Esophagus squamous epithelium (tissue), 5 donors: ENCODE data around the gene ADRM1. TPM values are rescaled to one million over a fixed set of nuclear protein-coding genes. Genes with fewer than 3 reads are reported as not detected.

Experiments
- DNase-seq: peaks from one replicate; lab custom pipeline; 2025; lab: John Stamatoyannopoulos, UW
- H3K27ac ChIP-seq, 4 donors: fragments of 200-600 bp; sonication (generic); one replicate each; pipeline ENCODE4 v1.5.1; 2016 to 2019; ENCODE audit warnings: mild to moderate bottlenecking in 1 of 4
- H3K27me3 ChIP-seq, 4 donors: fragments of 200-600 bp; sonication (generic); 1 replicate in 3 of 4; 2 replicates in 1 of 4; pipeline versions ENCODE4 v1.5.1 to v1.6.0; 2017 to 2021; ENCODE audit warnings: antibody characterized with exemption in 1 of 4
- H3K36me3 ChIP-seq, 3 donors: fragments of 200-600 bp; sonication (generic); one replicate each; pipeline ENCODE4 v1.5.1; 2016 to 2019
- H3K4me1 ChIP-seq, 3 donors: fragments of 200-600 bp; sonication (generic); one replicate each; pipeline ENCODE4 v1.5.1; 2017 to 2019
- H3K4me3 ChIP-seq, 4 donors: fragments of 200-600 bp; sonication (generic); 1 replicate in 3 of 4; 2 replicates in 1 of 4; pipeline ENCODE4 v1.5.1; 2016 to 2019; ENCODE audit warnings: mild to moderate bottlenecking in 2 of 4, moderate library complexity in 1 of 4
- H3K9me3 ChIP-seq, 3 donors: fragments of 200-600 bp; sonication (generic); one replicate each; pipeline ENCODE4 v1.5.1; 2016 to 2019
- CTCF ChIP-seq, 6 experiments: fragments of 450-650 bp in 4 of 6; fragments of 200-600 bp in 2 of 6; sonication (generic) in 2 of 6; IDR thresholded peaks; one replicate each; pipeline ENCODE4 v1.5.1; 2016 to 2019; ENCODE audit warnings: antibody characterized with exemption in 6 of 6, mild to moderate bottlenecking in 4 of 6, moderate library complexity in 4 of 6
- POLR2A ChIP-seq, 4 donors: fragments of 450-650 bp; IDR thresholded peaks; one replicate each; pipeline ENCODE4 v1.6.1; 2017; ENCODE audit warnings: antibody characterized with exemption in 4 of 4, mild to moderate bottlenecking in 4 of 4, moderate library complexity in 3 of 4
- WGBS, 2 donors: methylation state at CpG; one replicate each; pipeline ENCODE4 v1.1.5; 2018; 5-methylcytosine and 5-hydroxymethylcytosine counted together
- intact Hi-C: fragments of 100-400 bp; cut with DNase I; formaldehyde crosslinking; loops from one replicate; pipeline ENCODE4 v1.15.0; 2022
- total RNA-seq, 4 donors: library from RNA; depleted of rRNA; stranded (reverse); fragments of >200 nt; gene quantifications; one replicate each; pipeline ENCODE4 v1.1.0, GENCODE V29; 2016
- donor health status: DM: yes; HTN: yes; CAD: no.

The ADRM1 gene
- total RNA-seq, 4 donors from 2014 or later = 126 to 173 (median 133) TPM

- intact Hi-C loops = no loop called here
- Histone ChIP-seq H3K4me3 (no peak overlapping the region), H3K27ac (peak overlapping the region in 1 of 4 donors; percentile 32), H3K9me3 (no peaks in the 10 kb centered on the region), H3K27me3 (no peaks in the 10 kb centered on the region), H3K36me3 (peaks cover 22 to 95% (median 43%) of the 10 kb centered on the region in 3 donors), H3K4me1 (peaks cover 0 to 20% (median 3%) of the 10 kb centered on the region in 3 donors)
- DNase-seq = no peak
- WGBS, 2 donors = 70 to 72% methylated on average over 10 to 14 of the region's 20 CpGs
- TF ChIP-seq POLR2A (IDR thresholded peaks at IDR 0.05) (no peak), CTCF (IDR thresholded peaks at IDR 0.05) (no peak)
Observed at GRCh38 chr20:62258499-62259293, 44.1 kb upstream of the ADRM1 start.

- H3K27ac ChIP-seq = peak overlapping the region in 1 of 4 donors; percentile 32
- no peak overlapping the region for H3K4me3 ChIP-seq
- no peak for TF ChIP-seq CTCF (IDR thresholded peaks at IDR 0.05)
- no peak for TF ChIP-seq POLR2A (IDR thresholded peaks at IDR 0.05)
- no peaks in the 10 kb centered on the region for H3K27me3 ChIP-seq
- DNase-seq = no peak
- intact Hi-C loops = no loop called here
- peaks cover 22 to 98% (median 47%) of the 10 kb centered on the region in 3 donors for H3K36me3 ChIP-seq
- H3K9me3 ChIP-seq = no peaks in the 10 kb centered on the region
- peaks cover 0 to 15% (median 3%) of the 10 kb centered on the region in 3 donors for H3K4me1 ChIP-seq
- 94% methylated on average over 6 of the region's 8 CpGs; no CpG with 5 or more reads in 1 of the 2 donors for WGBS, 2 donors
Observed at GRCh38 chr20:62259294-62259565, 43.6 kb upstream of the ADRM1 start.

- 84 to 92% methylated on average over 6 to 7 of the region's 10 CpGs for WGBS, 2 donors
- Histone ChIP-seq H3K9me3 (no peaks in the 10 kb centered on the region), H3K36me3 (peaks cover 22 to 100% (median 46%) of the 10 kb centered on the region in 3 donors), H3K27me3 (no peaks in the 10 kb centered on the region), H3K27ac (no peak overlapping the region), H3K4me3 (no peak overlapping the region), H3K4me1 (peaks cover 0 to 20% (median 6%) of the 10 kb centered on the region in 3 donors)
- TF ChIP-seq CTCF (IDR thresholded peaks at IDR 0.05) (no peak), POLR2A (IDR thresholded peaks at IDR 0.05) (no peak)
- intact Hi-C loops = no loop called here
- no peak for DNase-seq
Observed at GRCh38 chr20:62262064-62262463, 40.7 kb upstream of the ADRM1 start.

GRCh38 chr20:62263396-62263795 lies 39.4 kb upstream of the ADRM1 start:
- Histone ChIP-seq H3K4me1 (peaks cover 0 to 26% (median 6%) of the 10 kb centered on the region in 3 donors), H3K4me3 (no peak overlapping the region), H3K27ac (no peak overlapping the region), H3K27me3 (no peaks in the 10 kb centered on the region), H3K9me3 (no peaks in the 10 kb centered on the region), H3K36me3 (peaks cover 22 to 97% (median 40%) of the 10 kb centered on the region in 3 donors)
- no peak for TF ChIP-seq POLR2A (IDR thresholded peaks at IDR 0.05)
- TF ChIP-seq CTCF (IDR thresholded peaks at IDR 0.05) = no peak
- 92 to 93% methylated on average over 10 to 14 of the region's 14 CpGs for WGBS, 2 donors
- DNase-seq = no peak
- intact Hi-C loops = no loop called here

DNA sequence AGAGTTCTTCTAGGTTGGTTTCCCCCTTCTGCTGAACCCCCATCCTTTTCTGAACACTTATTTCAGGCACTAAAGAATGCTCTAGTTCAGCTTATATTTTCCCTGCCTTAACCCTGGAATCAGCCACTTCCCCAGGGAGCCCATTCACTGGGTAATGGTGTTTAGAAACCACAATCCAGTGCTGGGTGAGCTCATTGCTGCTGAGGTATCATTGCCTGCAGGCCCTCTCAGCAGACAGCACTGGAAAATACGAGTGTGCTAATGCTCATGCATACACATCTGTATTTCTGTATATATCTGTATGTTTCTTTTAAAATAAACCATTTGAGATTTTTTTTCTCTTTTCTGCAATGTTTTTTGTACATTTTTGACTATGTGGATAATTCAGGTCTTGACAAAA lies 37.4 kb upstream of the ADRM1 start:
- intact Hi-C loops = no loop called here
- peaks cover 13 to 96% (median 29%) of the 10 kb centered on the region in 3 donors for H3K36me3 ChIP-seq
- H3K4me1 ChIP-seq = peaks cover 0 to 19% (median 6%) of the 10 kb centered on the region in 3 donors
- H3K27me3 ChIP-seq = no peaks in the 10 kb centered on the region
- no peak overlapping the region for H3K4me3 ChIP-seq
- 88 to 100% methylated on average over 1 of the region's 1 CpG for WGBS, 2 donors
- no peak overlapping the region for H3K27ac ChIP-seq
- H3K9me3 ChIP-seq = no peaks in the 10 kb centered on the region
- no peak for TF ChIP-seq POLR2A (IDR thresholded peaks at IDR 0.05)
- no peak for TF ChIP-seq CTCF (IDR thresholded peaks at IDR 0.05)
- DNase-seq = no peak
